HG03342 (cell line): ENCODE results near the gene KIAA0825.
"Not testable (repeated sequence)": the region's sequence is repeated elsewhere in the genome, so short reads cannot be mapped to it uniquely, and the experiment has no call there.

Source experiments
- ATAC-seq: cut with Tn5 transposase; IDR thresholded peaks from one replicate; pipeline ENCODE4 v1.9.1; 2021; ENCODE audit warnings: mild to moderate bottlenecking, moderate library complexity; ENCODE audit not compliant: unreplicated experiment

KIAA0825 gene

GRCh38 chr5:94388773-94389514 lies 229.5 kb downstream of the KIAA0825 start:
- no peak for ATAC-seq

- ATAC-seq, result no peak
Measured at GRCh38 chr5:94385767-94386166, 232.6 kb downstream of the KIAA0825 start.

- ATAC-seq, result no peak
Measured at GRCh38 chr5:94378062-94378461, 240.3 kb downstream of the KIAA0825 start.

GRCh38 chr5:94376672-94377345 lies 241.6 kb downstream of the KIAA0825 start:
- no peak for ATAC-seq

- ATAC-seq, result no peak
Measured at GRCh38 chr5:94375801-94376200, 242.6 kb downstream of the KIAA0825 start.

GRCh38 chr5:94374336-94374735 lies 244.1 kb downstream of the KIAA0825 start:
- ATAC-seq, result no peak

GRCh38 chr5:94367900-94368299 lies 250.5 kb downstream of the KIAA0825 start:
- no peak for ATAC-seq

- ATAC-seq, result no peak
Measured at GRCh38 chr5:94366811-94367210, 251.6 kb downstream of the KIAA0825 start.

- ATAC-seq, result no peak
Measured at GRCh38 chr5:94362857-94363256, 255.5 kb downstream of the KIAA0825 start.

GRCh38 chr5:94361832-94362796 lies 256.3 kb downstream of the KIAA0825 start:
- no peak for ATAC-seq

- ATAC-seq, result no peak
Measured at GRCh38 chr5:94361161-94361560, 257.2 kb downstream of the KIAA0825 start.

GRCh38 chr5:94360382-94361130 lies 257.8 kb downstream of the KIAA0825 start:
- no peak for ATAC-seq

- no peak for ATAC-seq
Measured at GRCh38 chr5:94359880-94360279, 258.5 kb downstream of the KIAA0825 start.

GRCh38 chr5:94355811-94356210 lies 262.6 kb downstream of the KIAA0825 start:
- no peak for ATAC-seq

- not testable (repeated sequence) for ATAC-seq
Measured at GRCh38 chr5:94354837-94355485, 263.4 kb downstream of the KIAA0825 start.

GRCh38 chr5:94353605-94354004 lies 264.8 kb downstream of the KIAA0825 start:
- no peak for ATAC-seq

GRCh38 chr5:94347130-94347529 lies 271.3 kb downstream of the KIAA0825 start:
- ATAC-seq, result no peak

- ATAC-seq, result no peak
Measured at GRCh38 chr5:94345257-94345656, 273.1 kb downstream of the KIAA0825 start.

GRCh38 chr5:94337617-94338016 lies 280.8 kb downstream of the KIAA0825 start:
- ATAC-seq, result no peak

GRCh38 chr5:94335936-94336335 lies 282.5 kb downstream of the KIAA0825 start:
- ATAC-seq, result no peak
